Superior temporal gyrus (tissue), 1 donor: ENCODE measurements around the gene HDAC6.
"Not testable (repeated sequence)": the region's sequence is repeated elsewhere in the genome, so short reads cannot be mapped to it uniquely, and the experiment has no call there.

Experiments
- DNase-seq: peaks from one replicate; pipeline ENCODE4 v3.0.0-alpha.2; 2016; ENCODE audit errors: extremely low spot score

Gene HDAC6

DNA sequence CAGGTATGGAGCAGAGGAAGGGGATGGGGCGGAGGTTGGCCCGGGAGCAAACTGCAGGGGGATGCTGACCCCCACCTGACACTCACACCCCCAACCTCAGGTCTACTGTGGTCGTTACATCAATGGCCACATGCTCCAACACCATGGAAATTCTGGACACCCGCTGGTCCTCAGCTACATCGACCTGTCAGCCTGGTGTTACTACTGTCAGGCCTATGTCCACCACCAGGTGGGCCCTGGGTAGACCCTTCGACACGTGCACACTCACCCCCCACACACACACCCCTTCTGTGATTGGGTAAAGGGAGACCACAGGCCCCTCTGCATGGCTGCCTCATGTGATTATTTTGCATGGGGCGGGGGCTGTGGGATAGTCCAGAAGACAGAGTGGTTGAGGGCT lies 22.2 kb downstream of the HDAC6 start:
- no peak for DNase-seq

DNA sequence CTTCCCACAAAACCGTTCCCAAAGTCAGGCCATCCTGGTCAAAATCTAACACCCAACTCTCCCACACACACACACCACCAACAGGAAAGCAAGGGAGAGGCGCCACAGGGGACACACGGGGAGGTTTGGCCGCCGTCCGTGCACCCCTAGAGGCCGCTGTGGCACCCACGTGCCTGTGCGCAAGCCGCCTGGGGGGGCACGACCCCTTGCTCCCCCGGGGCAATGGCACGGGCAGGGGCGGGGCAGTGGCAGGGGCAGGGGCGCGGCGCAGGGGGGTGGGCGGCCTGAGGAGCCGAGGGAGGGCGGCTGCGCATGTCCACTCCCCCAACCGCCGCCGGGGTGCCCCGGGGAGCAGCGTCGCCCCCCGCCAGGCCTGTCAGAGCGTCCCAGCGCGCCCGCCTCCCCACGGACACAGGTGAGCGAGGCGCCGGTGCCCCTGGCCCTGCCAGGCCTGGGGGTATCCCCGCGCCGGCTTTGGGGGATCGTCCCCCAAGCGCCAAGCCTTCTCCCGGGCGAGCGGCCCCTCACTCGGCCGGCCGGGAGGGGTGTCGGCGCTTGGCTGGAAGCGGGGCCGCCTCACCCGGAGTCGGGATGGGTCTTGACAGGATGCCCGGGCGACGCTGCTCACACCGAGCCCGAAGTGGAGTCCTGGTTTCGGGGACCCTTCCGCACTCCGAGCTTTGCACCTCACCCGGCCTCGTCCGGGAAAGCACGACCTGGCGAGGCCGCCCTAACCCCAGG lies 24.4 kb downstream of the HDAC6 start, which contains the start of gene ERAS:
ERAS (plus strand) TSS at position 379 of the 741 bp plus-strand sequence. CDS start 2,611 bp downstream, outside the sequence.
- DNase-seq: no peak

DNA sequence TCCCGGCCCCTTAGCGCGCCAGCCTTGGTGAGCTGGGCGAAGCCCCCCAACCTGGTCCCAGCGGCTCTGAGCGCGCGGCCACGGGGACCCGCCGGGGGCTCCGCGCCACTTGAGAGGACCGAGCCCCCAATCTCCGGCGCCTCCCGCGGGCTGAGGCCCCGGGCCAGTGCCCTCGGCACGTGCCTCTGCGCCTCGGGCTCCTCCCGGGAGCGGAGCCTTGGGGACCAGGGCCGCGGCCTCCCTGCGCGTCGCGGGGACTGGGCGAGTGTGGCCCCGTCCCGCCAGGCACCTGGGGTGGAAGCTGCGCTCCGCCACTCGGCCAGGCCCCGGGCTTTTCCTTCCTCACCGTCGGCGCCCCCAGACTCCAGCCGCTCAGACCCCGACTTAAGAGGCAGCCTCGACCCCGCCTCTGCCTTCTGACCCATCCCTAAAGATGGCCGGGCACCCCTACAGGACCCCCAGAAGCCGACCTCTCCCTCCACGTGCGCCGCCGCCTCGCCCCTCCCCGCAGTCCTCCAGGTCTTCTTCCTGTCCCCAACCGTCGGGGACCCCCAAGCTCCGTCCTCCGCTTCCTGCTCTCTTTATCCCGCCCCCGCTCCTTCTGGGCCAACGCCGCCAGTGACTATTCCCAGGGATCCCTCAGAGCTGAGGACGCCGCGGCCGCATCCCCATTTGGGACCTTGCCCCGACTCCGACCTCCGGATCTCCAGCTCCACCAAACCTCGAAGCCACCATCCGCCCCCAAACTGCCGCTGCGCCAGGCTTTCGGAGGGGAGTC lies 25.2 kb downstream of the HDAC6 start:
- DNase-seq: no peak

DNA sequence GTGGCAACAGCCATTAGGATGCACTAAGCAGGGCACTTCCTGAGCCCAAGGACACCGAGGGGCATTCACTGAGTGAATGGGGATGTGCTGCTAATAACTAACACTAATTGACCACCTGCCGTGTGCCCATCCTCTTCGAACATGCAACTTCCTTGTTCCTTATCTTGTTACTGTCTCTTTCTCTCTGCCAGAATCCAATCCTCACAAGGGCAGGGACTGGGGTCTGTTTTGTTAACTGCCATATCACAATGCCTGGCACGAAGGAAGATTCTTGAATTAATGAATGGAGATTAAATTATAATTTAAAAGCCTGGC lies 25.7 kb downstream of the HDAC6 start:
- no peak for DNase-seq

GRCh38 chrX:48829016-48829735 lies 27.3 kb downstream of the HDAC6 start:
- no peak for DNase-seq

DNA sequence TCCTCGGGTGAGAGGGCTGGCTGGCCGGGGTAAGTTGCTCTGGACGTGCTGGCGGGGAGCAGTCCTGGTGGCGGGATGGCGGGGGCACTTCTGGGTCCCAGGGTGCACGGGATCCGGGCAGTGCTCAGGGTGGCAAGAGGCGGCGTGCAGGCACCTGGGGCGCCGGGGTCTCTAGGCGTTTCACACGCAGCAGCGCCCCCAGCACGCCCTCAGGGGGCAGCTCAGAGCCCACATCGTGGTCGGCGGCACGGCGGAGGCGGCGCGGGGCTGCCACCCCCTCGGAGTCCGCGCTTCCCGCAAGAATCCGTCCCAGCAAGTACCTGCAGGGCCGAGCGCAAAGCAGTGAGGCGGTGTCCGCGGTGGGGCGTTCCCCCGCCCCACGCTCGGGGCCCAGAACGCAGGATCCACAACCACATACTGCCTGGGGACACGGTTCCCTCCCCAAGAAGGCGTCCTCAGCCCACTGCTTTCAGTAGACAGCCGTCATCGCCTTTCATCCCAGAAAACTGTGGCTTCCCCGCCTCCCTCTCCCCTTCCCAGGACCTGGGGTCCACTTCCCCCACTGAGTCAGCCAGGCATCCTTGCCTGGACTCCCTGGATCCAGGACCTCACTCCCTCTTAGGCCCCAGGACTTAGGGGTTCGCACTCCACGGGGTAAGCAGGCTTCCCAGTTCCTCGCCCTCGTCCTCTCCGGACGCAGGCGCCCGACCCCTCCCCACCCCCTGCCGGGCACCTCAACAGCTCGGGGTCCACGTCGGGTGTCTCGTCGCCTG lies 29.5 kb downstream of the HDAC6 start:
- no peak for DNase-seq

GRCh38 chrX:48831909-48832291 lies 30.0 kb downstream of the HDAC6 start:
- DNase-seq: no peak

GRCh38 chrX:48833542-48834138 lies 31.8 kb downstream of the HDAC6 start:
- peak; percentile 21 for DNase-seq

DNA sequence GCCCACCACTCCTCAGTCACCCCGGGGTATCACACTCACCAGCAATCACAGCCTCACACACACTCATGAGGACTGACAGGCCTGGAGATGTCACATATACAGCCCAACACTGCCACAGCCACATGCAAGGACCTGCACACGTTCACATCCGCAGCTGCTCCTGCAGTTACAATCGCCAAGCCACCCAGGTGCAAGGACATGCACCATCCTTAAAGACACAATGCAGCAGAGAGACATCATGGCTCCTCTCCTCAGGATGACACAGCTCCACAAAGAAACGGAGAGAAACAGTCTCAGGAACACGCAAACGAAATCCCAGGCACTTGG lies 32.5 kb downstream of the HDAC6 start:
- DNase-seq: no peak

GRCh38 chrX:48835524-48836329 lies 33.9 kb downstream of the HDAC6 start, which contains the start of gene PCSK1N:
Gene PCSK1N, minus strand, starts transcription at chrX:48835610. Its CDS starts 78 bp downstream, at chrX:48835532.
- no peak for DNase-seq

DNA sequence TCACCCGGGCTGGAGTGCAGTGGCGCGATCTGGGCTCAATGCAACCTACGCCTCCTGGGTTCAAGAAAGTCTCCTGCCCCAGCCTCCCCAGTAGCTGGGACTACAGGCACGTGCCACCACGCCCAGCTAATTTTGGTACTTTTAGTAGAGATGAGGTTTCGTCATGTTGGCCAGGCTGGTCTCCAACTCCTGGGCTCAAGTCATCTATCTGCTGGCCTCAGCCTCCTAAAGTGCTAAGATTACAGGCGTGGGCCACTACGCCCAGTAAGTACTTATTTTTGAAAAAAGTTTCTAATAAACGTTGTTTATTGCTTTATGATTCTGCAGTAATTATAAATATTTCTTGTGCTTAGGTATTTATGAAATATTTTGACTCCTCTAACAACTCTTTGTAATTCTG lies 37.8 kb downstream of the HDAC6 start:
- DNase-seq: no peak

GRCh38 chrX:48848847-48849246 lies 47.0 kb downstream of the HDAC6 start:
- DNase-seq: no peak

- no peak for DNase-seq
These were observed 51.0 kb downstream of the HDAC6 start for GRCh38 chrX:48852857-48853256.

GRCh38 chrX:48853494-48853893 lies 51.6 kb downstream of the HDAC6 start:
- not testable (repeated sequence) for DNase-seq

DNA sequence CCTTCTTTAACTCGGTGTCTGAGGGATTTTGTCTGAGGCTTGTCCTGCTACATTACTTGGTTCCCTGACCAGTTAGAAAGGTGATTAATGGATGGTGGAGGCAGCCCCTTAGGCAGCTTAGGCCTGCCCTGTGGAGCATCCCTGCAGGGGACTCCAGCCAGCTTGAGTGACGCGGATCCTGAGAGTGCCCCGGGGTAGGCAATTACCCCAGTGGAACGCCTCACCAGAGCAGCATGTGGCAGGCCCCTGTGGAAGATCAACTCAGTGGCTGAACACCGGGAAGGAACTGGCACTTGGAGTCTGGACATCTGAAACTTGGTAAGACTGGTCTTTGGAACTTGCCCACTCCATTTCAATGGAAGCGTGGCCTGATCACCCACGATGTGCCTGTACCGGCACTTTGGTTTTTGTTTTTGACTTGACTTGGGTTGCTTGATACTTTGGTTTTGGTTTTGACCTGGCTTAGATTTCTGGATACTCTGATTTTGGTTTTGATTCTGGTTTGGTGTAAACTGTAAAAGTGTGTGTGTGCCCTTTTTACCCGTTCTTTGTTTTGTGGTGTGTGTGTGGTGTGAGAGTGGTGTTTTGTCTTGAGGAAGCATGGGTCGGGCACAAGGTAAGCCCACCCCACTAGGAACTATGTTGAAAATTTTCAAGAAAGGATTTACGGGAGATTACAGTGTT lies 52.4 kb downstream of the HDAC6 start:
- DNase-seq: not testable (repeated sequence)

GRCh38 chrX:48854898-48855297 lies 53.0 kb downstream of the HDAC6 start:
- DNase-seq: no peak

DNA sequence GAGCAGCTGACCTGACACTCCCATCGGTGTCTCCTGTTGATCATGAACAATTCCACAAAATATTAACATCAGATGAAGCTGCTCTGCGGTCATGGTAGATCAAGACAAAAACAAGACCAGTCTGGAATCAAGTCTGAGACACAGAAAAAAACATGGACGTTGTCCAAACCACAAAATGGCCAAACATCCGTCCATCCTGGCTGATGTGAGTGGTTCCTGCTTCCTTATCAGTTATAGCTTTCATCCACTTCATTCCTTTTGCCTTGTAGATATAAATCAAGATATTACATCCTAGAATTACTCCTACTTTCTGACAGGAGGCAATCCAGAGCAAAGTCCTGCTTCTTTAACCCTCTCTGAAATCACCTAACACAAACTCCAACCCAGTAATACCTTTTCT lies 62.3 kb downstream of the HDAC6 start:
- no peak for DNase-seq

- not testable (repeated sequence) for DNase-seq
These were observed 70.2 kb downstream of the HDAC6 start for GRCh38 chrX:48872017-48872416.
